HG03460 (cell line): ENCODE measurements around the gene ARHGEF1.
"Not testable (repeated sequence)": the region's sequence is repeated elsewhere in the genome, so short reads cannot be mapped to it uniquely, and the experiment has no call there.

Experiments used
- ATAC-seq: cut with Tn5 transposase; IDR thresholded peaks from one replicate; pipeline ENCODE4 v1.9.1; 2021; ENCODE audit not compliant: unreplicated experiment

Gene ARHGEF1

GRCh38 chr19:41862445-41862986, 20.5 kb upstream of the ARHGEF1 start:
- ATAC-seq, result no peak

GRCh38 chr19:41863209-41863931, 19.6 kb upstream of the ARHGEF1 start:
- ATAC-seq, result no peak

- ATAC-seq, result no peak
Measured at GRCh38 chr19:41864374-41864773, 18.6 kb upstream of the ARHGEF1 start.

- no peak for ATAC-seq
Measured at GRCh38 chr19:41866284-41866683, 16.7 kb upstream of the ARHGEF1 start.

DNA sequence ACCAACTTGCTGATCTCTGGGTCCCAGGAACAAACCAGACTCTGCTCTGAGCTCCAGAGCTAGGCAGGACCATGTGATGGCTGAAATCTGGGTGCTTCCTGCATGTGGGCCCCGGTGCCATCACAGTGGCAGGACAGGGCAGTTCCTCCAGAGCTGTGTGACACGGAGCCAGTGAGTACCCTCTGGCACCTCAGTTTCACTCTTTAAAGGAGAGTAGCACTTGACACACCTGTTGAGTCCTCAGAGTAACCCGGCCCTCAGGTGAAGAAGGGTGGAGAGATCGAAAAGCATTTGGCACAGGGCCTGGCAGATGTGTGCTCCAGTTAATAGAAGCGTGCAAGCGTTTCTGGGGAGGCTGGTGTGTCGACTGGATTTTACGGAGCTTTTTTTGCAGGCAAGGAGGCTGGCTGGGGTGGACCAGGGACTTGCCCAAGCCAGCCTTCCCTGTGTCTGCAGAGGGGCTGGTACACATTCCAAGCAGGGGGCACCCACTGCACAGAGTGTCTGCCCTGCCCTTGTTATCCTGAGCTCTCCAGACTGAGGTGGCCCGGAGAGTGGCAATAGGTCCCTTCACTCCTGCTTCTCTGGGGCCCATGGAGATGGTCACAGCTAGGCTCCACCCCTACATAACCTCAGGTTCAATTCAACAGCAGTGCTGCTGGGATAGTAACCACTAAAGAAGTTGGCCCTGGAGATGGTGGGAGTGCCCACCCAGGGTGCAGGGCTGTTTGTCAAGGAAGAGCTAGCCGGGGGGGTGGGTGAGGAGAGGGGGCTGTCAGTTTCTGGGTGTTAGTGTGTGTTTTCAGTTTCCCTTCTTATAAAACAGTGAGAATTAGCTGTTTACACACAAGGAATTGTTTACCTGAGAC, 14.6 kb upstream of the ARHGEF1 start:
- no peak for ATAC-seq

DNA sequence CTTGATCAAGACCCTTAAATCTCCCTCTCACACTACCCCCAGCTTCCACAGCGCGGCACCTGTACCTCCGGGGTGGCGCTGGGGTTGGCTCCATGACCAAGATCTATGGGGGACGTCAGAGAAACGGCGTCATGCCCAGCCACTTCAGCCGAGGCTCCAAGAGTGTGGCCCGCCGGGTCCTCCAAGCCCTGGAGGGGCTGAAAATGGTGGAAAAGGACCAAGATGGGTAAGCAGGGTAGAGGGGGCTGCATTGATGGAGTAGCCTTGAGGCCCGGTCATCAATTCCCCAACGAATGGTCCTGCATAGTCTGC, 14.0 kb upstream of the ARHGEF1 start:
- ATAC-seq, result no peak

DNA sequence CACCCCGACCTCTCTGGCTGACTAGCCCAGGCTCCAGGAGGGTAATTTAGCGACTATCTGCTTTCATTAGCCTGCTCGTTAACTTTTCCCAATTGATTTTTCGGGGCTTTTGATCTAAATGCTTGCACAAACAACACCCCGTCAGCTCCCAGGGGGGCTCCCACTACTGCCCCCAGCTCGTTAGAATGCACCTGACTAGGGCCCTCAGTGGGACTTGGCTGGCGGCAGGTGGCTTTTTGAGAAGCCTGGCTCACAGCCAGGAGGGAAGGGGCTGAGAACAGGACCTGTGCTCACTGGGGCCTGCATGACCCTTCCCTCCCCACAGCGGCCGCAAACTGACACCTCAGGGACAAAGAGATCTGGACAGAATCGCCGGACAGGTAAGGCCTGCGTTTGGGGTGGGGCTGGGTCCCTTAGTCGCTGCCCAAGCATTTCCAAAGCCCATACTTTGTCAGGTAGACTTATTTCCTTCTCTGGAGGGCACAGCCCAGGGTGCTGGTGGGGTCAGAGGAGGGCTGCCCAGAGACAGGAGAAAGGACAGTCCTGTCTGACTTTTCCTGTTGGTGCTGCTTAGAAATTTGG, 13.5 kb upstream of the ARHGEF1 start:
- no peak for ATAC-seq

DNA sequence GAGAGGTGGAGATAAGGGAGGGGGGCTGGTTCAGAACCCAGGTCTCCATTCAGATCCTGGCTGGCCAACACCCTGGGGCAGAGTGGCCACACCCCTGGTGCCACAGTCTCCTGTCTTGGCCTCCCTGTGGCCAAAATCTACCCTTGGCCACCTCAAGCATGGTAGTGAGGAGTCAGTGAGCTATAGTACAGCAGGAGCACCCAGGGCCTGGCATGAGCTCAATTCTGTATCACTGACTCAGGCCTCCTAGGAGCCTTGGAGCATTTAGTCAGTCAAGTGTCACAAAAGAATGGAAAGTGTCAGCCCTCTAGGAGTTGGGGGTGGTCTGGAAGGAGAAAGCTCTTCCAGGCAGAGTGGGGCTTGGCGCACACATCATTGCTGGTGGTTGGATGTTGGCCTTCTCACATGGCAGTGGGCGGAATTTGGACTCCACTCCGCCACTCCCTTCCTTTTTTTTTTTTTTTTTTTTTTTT, 12.5 kb upstream of the ARHGEF1 start:
- no peak for ATAC-seq

DNA sequence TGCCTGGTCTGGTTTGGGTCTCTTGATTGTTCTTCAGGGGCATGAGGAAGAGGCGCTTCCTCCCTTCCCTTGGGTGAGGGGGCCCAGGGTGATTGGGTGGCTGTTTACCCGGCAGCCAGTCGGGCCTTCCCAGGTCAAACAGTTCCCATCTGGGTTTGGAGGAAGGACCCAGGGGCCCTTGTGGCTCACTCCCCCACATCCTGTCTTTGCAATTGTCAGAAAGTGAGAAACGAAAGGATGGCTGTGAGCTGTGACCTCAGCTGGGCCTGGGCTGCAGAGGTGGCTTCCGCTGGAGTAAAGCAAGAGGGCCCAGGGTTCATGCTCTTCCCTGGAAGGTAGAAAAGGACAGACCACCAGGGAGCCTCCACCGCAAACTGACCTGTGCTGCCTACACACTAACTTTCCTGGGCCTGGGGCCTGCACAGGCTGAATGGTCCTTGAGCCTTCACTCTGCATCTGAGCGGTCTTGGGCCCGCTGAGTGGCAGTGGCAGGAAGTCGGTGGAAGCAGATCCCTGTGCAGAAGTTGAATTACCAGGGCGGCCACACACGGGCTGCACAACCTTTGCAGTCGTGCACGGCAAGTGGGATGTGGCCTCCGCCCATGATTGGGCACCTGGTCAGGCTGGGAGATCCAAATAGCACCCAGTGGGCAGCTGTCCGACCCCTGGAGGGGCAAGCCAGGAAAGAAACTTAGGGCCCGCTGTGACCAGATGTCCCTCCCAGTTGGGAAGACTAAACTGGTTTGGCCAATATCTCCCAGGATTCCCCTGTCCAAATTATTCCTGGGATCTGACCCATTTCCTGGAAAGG, 11.2 kb upstream of the ARHGEF1 start:
- ATAC-seq, result peak; percentile 58

DNA sequence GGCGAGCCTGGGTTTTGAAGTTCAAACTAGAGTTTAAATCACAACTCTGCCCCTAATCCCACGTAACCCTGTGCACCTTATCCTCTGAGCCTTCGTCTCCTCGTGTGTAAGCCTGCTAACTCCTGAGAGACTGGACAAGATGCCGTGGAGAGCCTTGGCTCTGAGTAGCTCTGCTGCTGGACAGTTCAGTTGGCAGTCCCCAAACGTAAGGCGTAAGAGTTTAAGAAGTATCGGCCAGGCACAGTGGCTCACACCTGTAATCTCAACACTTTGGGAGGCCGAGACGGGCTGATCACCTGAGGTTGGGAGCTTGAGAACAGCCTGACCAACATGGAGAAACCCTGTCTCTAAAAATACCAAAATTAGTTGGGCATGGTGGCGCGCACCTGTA, 10.6 kb upstream of the ARHGEF1 start:
- ATAC-seq, result no peak

- ATAC-seq, result no peak
Measured at GRCh38 chr19:41872775-41873647, 10.0 kb upstream of the ARHGEF1 start.

GRCh38 chr19:41875973-41876372, 7.0 kb upstream of the ARHGEF1 start:
- ATAC-seq, result not testable (repeated sequence)

DNA sequence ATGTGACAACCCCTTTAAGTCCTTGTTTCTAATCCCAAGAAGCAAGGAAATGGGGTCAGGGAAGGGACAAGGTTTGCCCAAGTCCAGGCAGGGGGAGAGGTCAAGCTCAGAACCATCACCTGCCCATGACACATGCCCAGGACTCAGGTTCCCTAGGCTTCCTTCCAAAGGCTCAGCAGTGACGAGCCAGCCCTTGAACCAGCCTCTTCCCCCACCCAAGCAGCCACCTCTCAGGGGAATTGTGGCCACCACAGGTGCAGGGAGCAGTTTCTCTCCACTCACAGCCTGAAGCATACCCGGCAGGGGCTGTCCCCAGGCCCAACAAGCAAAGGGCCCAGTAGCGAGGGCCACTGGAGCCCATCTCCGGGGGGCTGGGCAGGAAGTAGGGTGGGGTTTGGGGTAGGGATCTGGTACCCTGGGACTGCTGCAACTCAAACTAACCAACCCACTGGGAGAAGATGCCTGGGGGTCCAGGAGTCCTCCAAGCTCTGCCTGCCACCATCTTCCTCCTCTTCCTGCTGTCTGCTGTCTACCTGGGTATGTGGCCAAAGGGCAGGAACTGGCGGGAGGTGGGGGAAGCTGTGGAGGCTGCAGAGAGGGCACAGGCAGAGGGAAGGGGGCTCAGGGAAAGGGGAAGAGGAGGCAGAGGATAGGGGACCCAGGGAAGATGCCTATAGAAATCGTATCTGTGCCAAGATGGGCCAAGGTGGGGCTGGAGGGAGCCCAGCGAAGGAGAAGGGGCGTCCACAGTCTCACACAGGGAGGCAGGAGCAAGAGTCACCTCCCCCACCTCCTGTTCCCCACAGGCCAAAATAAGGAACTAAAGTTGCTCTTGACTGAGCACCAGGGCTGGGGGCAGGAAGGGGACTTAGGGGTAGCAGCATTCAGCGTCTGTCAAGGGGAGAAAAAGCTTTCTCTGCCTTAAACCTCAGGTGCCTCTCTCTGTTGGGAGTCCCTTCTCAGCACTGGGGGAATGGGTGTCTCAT, 5.8 kb upstream of the ARHGEF1 start, which contains the start of gene CD79A:
Gene CD79A (plus strand): TSS at position 433 of the 986 bp plus-strand sequence. CDS start 26 bp downstream, at position 459.
- peak; percentile 67 for ATAC-seq

DNA sequence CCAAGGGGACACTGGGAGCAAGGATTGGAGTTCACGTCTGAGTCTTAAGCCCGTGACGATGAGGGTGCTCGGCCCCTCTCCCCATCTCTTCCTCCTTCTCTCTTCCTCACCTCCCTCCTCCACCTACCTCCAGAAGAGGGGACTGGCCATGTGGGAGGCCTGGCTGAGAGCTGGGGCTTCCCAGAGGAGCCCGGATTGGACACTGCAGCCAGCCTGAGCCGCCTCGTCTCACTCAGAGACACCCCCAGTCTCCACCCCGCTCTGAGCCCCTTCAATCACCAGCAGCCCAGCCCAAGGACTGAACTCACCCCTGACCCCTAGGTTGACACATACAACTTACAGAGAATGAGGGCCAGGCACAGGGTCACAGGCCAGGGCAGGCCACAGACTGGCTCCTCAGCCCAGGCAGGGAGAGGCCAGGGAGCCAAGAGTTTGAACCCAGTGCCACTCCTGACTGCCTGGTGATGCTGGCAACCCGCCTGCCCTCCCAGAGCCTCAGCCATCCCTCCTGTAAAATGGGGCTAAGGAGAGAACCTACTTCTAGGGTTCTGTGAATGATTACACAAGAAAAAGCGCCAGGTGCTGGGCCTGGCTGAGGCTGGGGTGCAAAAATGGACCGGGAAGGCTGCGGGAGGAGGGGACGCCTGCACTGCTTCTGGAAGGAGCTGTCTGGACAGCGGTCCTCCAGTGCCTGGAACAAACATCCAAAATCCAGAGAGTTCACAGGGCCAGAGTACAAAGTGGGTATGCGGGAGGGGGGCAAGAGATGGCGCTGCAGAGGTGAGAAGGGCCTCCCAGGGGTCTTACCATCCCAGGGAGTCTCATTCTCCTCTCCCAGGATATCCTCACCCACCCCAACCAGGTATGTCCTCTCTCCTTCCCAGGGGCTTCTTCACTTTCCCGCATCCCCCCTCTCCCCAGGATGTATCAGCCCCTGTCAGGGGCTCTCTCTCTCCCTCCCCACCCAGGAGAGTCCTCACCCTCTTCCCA, 4.8 kb upstream of the ARHGEF1 start:
- no peak for ATAC-seq

- no peak for ATAC-seq
Measured at GRCh38 chr19:41879080-41879479, 3.9 kb upstream of the ARHGEF1 start.

DNA sequence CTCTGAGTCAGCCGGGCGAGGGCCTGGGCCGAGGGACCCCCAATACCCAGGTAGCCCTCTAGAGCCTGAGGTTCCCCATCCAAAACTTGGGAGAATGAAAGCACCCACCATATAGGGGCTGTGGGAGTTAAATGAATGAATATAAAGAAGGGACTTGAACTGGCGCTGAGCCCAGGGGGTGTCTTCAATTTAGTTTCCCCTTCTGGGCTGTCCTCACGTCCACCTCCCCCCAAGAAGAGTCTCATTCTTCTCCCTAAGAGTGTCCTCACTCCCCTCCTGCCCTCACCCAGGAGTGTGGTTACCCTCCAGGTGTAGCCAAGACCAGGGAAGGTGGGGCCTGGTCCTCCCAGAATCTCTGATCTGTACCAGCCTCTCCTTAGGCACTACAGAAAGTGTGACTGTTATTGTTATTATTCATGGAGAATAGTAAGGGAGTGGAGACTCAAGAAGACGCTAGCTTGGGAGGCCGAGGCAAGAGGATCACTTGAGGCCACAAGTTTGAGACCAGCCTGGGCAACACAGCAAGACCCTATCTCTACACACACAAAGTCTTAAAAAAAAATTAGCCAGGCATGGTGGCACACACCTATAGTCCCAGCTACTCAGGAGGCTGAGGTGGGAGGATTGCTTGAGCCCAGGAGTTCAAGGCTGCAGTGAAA, 3.2 kb upstream of the ARHGEF1 start:
- no peak for ATAC-seq

- no peak for ATAC-seq
Measured at GRCh38 chr19:41880329-41880708, 2.7 kb upstream of the ARHGEF1 start.
